LNCaP clone FGC (cell line): ENCODE results near the gene DHRS12.

Experiments
- DNase-seq: peaks from one replicate; pipeline ENCODE4 v3.0.0-alpha.2; 2011; ENCODE audit warnings: low read depth
- H3K4me3 ChIP-seq: 2 replicates; pipeline ENCODE4 v1.5.1; 2011; ENCODE audit warnings: mild to moderate bottlenecking, low read depth, low read length, control low read depth
- TF ChIP-seq, protein P1 (sequence below): IDR thresholded peaks from 2 replicates; pipeline ENCODE4 v1.5.1; 2012; ENCODE audit warnings: mild to moderate bottlenecking; ENCODE audit not compliant: control insufficient read depth, insufficient read depth; ENCODE audit errors: extremely low read depth

The DHRS12 gene

DNA sequence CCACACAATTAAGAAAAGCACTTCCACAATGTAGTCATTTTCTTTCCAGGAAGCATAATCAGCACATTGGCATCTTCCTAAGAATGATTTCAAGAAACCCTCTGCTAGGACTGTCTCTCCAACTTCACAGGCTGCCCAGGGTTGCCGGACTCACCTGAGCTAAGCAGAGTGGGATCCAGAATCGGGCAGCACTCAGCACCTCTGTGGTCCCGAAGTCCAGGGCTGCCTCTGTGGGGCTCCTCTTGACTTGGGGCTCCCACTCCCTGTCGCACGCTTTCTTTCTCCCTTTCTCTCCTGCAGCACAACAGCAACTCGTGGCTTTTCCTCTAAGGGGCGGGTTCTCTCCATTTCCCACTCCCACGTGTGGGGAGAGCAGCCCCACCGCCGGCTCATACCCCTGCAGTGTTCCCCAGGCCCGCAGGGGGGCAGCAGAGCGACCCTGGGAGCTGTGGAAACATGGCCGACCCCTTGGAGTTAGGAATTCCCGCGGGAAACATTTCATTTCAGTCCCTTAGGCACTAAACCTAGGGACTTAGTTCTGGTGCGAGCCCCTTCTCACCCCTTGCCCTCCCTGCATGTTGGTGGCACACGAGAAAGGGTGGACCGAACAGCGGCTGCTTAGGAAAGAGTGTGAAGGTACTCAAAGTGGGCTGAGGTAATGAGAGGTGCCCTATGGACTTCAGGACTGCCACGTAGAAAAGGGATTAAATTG, 41.1 kb upstream of the DHRS12 start, which contains the start of gene TMEM272:
Gene TMEM272, minus strand, starts transcription at position 316 of the 712 bp plus-strand sequence. CDS start 6,647 bp downstream, outside the sequence.
- no peak for DNase-seq
- TF ChIP-seq, protein P1, sequence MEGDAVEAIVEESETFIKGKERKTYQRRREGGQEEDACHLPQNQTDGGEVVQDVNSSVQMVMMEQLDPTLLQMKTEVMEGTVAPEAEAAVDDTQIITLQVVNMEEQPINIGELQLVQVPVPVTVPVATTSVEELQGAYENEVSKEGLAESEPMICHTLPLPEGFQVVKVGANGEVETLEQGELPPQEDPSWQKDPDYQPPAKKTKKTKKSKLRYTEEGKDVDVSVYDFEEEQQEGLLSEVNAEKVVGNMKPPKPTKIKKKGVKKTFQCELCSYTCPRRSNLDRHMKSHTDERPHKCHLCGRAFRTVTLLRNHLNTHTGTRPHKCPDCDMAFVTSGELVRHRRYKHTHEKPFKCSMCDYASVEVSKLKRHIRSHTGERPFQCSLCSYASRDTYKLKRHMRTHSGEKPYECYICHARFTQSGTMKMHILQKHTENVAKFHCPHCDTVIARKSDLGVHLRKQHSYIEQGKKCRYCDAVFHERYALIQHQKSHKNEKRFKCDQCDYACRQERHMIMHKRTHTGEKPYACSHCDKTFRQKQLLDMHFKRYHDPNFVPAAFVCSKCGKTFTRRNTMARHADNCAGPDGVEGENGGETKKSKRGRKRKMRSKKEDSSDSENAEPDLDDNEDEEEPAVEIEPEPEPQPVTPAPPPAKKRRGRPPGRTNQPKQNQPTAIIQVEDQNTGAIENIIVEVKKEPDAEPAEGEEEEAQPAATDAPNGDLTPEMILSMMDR = peak; percentile 53
- no peak within 1 kb of the TSS for H3K4me3 ChIP-seq

DNA sequence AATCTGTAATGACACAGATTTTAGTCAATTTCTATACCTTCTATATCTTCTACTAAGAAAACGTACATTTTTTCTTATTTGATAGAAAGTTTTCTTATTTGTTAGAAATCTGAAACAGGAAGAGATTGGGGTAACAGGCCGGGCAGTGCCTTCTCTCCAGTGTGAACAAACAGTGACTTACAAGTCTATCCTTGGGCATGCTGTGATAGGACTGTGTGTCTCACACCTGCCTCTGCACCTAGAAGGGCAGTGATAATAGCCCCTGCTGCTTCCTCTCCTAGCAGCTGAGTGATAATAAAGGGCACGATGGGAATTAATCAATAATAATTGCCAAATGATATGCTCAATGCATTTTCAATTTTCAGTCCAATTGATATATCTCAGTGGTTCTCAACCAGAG, 39.6 kb upstream of the DHRS12 start:
- DNase-seq = no peak
- TF ChIP-seq, protein P1 = no peak
- H3K4me3 ChIP-seq = no peak overlapping the region

- H3K4me3 ChIP-seq = no peak overlapping the region
- TF ChIP-seq, protein P1 = no peak
- DNase-seq = no peak
These were observed 37.8 kb upstream of the DHRS12 start for GRCh38 chr13:51841732-51842131.

GRCh38 chr13:51840917-51841316, 37.0 kb upstream of the DHRS12 start:
- TF ChIP-seq, protein P1 = no peak
- H3K4me3 ChIP-seq = no peak overlapping the region
- DNase-seq = no peak

DNA sequence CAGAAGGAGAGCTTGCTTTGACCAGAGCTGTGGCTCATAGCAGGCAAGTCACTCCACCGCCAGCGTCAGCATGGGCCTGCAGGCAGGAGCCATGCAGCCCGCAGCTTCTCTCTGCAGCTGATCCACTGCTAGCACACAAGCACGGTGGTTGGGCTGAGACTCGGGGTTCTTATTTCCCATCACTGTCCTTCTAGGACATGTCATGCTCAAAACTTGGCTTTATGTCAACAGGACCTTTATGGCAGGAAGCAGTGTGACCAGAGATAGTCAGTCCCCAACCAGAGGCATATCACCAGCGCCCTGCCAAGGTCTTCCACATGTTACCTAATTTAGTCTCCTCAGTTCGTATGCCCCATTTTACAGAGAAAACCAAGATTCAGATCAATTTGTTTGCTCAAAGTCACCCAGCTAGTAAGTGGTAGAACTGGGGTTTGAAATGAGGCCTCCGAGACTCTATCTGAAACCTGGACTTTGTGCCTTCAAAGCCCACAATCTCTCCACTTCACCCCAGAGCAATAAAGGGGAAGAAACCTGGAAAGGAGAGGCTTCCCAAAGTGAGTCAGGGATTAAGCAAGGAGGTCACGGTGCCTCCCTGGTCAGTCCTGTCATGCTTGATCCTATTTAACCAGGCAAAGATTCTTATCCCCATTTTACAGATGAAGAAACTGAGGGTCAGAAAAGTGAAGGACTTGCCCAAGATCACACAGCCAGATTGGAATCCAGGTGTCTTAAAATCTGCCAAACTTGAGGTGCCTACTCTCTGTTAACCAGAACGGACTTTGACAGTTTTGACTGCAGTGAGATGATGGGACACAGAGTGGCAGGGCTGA, 36.0 kb upstream of the DHRS12 start:
- DNase-seq = no peak
- no peak overlapping the region for H3K4me3 ChIP-seq
- TF ChIP-seq, protein P1 = no peak

- TF ChIP-seq, protein P1 = no peak
- H3K4me3 ChIP-seq = no peak overlapping the region
- DNase-seq = no peak
These were observed 34.4 kb upstream of the DHRS12 start for GRCh38 chr13:51838240-51838846.
